Endothelial cell of umbilical vein (primary cell): ENCODE data around the gene CCND1.

Source experiments
- CTCF ChIP-seq, 2 donors: IDR thresholded peaks; 1 replicate in 1 of 2; 2 replicates in 1 of 2; pipeline ENCODE4 v1.5.1; 2011; ENCODE audit warnings: low read length in 2 of 2, mild to moderate bottlenecking in 2 of 2, moderate library complexity in 2 of 2, control low read depth in 1 of 2, inconsistent platforms in 1 of 2, low read depth in 1 of 2; ENCODE audit not compliant: insufficient read depth in 1 of 2; ENCODE audit errors: extremely low read depth in 1 of 2
- POLR2A ChIP-seq: IDR thresholded peaks from 2 replicates; pipeline ENCODE4 v1.6.1; 2012; ENCODE audit warnings: low read depth, mild to moderate bottlenecking, control low read depth, low read length
- POLR2AphosphoS5 ChIP-seq: IDR thresholded peaks from 2 replicates; pipeline ENCODE4 v1.6.1; 2012; ENCODE audit warnings: low read depth, mild to moderate bottlenecking, control low read depth, low read length, moderate library complexity; ENCODE audit not compliant: insufficient read depth

DNA sequence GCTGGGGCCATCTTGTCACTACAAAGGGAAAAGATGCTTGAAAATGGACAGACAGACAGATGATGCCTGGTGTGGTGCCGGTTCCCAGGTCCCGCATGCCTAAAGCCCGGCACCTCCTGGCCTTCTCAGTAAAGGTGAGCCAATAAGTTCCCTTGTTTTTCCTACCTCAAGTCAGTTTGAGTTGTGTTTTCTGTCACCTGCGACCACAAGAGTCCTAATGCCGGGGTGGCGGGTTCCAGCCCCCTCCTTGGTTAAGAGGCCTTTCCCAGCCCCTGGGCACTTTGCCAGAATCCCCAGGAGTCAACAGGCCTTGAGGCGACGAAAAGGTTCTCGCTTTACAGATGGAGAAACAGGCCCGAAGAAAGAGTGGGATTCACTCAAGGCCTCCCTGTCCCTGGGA lies 53.8 kb downstream of the CCND1 start:
- TF ChIP-seq CTCF (IDR thresholded peaks at IDR 0.05; ENCODE audit: extremely low read depth in 1 of 2, insufficient read depth in 1 of 2, low read depth in 1 of 2, low read length in 2 of 2), result no peak
- TF ChIP-seq POLR2AphosphoS5, result no peak
- TF ChIP-seq POLR2A, result no peak
